HepG2 (cell line): ENCODE results near the gene MGAT1.

ENCODE experiments used
- BORCS8-MEF2B ChIP-seq: sonication (generic); formaldehyde crosslinking; IDR thresholded peaks from 2 replicates; pipeline ENCODE4 v1.8.0; 2022; ENCODE audit warnings: mild to moderate bottlenecking, missing genetic modification reagents
- HMG20B ChIP-seq: conservative IDR thresholded peaks from 2 replicates; pipeline ENCODE4 v1.6.1; 2016; ENCODE audit warnings: missing genetic modification reagents, missing compliant biosample characterization
- JUN ChIP-seq: sonication (generic); formaldehyde crosslinking; IDR thresholded peaks from 2 replicates; pipeline ENCODE4 v1.4.0; 2020; ENCODE audit warnings: mild to moderate bottlenecking, missing genetic modification reagents
- MYC ChIP-seq: sonication (generic); formaldehyde crosslinking; IDR thresholded peaks from 2 replicates; pipeline ENCODE4 v1.9.0; 2021; ENCODE audit warnings: missing genetic modification reagents, borderline replicate concordance
- POLR2AphosphoS5 ChIP-seq: IDR thresholded peaks from 2 replicates; pipeline ENCODE4 v1.6.1; 2012; ENCODE audit warnings: low read depth, low read length
- TF ChIP-seq, protein P1 (sequence below): sonication (generic); formaldehyde crosslinking; IDR thresholded peaks from 2 replicates; pipeline ENCODE4 v1.5.1; 2020; ENCODE audit warnings: mild to moderate bottlenecking, missing genetic modification reagents, moderate library complexity
- TF ChIP-seq, protein P2 (sequence below): sonication (generic); formaldehyde crosslinking; IDR thresholded peaks from 2 replicates; pipeline ENCODE4 v1.8.1; 2022; ENCODE audit warnings: low read depth, mild to moderate bottlenecking, missing genetic modification reagents
- TF ChIP-seq, protein P3 (sequence below): sonication (generic); formaldehyde crosslinking; IDR thresholded peaks from 2 replicates; pipeline ENCODE4 v1.4.0; 2020; ENCODE audit warnings: mild to moderate bottlenecking, missing genetic modification reagents

DNA sequence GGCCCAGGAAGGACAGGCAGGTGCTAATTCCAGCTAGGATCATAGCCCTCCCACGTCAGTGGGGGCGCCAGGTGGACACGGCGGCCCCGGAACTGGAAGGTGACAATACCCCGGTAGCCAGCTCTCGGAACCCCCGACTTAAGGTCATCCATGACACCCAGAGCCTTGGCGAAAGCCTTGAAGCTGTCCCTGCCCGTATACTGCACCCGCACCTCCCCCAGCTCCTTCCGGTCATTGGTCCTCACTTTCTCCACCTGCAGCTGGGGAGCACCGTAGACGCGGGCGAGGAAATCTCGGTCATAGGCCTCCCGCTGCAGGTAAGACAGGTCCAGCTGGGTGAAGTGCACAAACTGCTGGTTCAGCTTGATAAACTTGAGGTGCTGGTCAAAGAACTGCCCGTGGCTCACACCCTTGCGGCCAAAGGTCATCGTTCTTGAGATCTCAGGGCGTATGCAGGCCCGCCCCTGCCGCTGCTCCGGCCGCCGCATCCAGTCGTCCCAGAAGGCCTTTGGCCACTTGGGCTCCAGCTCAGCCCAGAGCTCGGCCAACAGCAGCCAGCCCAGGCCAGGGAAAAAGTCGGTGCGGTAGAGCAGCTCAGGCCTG is 10.9 kb downstream of the MGAT1 start:
- no peak for TF ChIP-seq MYC (CRISPR knock-in tag)
- TF ChIP-seq, protein P1, sequence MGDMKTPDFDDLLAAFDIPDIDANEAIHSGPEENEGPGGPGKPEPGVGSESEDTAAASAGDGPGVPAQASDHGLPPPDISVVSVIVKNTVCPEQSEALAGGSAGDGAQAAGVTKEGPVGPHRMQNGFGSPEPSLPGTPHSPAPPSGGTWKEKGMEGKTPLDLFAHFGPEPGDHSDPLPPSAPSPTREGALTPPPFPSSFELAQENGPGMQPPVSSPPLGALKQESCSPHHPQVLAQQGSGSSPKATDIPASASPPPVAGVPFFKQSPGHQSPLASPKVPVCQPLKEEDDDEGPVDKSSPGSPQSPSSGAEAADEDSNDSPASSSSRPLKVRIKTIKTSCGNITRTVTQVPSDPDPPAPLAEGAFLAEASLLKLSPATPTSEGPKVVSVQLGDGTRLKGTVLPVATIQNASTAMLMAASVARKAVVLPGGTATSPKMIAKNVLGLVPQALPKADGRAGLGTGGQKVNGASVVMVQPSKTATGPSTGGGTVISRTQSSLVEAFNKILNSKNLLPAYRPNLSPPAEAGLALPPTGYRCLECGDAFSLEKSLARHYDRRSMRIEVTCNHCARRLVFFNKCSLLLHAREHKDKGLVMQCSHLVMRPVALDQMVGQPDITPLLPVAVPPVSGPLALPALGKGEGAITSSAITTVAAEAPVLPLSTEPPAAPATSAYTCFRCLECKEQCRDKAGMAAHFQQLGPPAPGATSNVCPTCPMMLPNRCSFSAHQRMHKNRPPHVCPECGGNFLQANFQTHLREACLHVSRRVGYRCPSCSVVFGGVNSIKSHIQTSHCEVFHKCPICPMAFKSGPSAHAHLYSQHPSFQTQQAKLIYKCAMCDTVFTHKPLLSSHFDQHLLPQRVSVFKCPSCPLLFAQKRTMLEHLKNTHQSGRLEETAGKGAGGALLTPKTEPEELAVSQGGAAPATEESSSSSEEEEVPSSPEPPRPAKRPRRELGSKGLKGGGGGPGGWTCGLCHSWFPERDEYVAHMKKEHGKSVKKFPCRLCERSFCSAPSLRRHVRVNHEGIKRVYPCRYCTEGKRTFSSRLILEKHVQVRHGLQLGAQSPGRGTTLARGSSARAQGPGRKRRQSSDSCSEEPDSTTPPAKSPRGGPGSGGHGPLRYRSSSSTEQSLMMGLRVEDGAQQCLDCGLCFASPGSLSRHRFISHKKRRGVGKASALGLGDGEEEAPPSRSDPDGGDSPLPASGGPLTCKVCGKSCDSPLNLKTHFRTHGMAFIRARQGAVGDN (CRISPR knock-in tag) = no peak
- TF ChIP-seq, protein P2, sequence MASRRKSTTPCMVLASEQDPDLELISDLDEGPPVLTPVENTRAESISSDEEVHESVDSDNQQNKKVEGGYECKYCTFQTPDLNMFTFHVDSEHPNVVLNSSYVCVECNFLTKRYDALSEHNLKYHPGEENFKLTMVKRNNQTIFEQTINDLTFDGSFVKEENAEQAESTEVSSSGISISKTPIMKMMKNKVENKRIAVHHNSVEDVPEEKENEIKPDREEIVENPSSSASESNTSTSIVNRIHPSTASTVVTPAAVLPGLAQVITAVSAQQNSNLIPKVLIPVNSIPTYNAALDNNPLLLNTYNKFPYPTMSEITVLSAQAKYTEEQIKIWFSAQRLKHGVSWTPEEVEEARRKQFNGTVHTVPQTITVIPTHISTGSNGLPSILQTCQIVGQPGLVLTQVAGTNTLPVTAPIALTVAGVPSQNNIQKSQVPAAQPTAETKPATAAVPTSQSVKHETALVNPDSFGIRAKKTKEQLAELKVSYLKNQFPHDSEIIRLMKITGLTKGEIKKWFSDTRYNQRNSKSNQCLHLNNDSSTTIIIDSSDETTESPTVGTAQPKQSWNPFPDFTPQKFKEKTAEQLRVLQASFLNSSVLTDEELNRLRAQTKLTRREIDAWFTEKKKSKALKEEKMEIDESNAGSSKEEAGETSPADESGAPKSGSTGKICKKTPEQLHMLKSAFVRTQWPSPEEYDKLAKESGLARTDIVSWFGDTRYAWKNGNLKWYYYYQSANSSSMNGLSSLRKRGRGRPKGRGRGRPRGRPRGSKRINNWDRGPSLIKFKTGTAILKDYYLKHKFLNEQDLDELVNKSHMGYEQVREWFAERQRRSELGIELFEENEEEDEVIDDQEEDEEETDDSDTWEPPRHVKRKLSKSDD (CRISPR knock-in tag) = no peak
- no peak for TF ChIP-seq BORCS8-MEF2B (CRISPR knock-in tag)
- TF ChIP-seq JUN = no peak
- TF ChIP-seq POLR2AphosphoS5 = no peak
- TF ChIP-seq HMG20B (CRISPR knock-in tag) = no peak
- TF ChIP-seq, protein P3, sequence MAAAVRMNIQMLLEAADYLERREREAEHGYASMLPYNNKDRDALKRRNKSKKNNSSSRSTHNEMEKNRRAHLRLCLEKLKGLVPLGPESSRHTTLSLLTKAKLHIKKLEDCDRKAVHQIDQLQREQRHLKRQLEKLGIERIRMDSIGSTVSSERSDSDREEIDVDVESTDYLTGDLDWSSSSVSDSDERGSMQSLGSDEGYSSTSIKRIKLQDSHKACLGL = no peak
